M059J (cell line): ENCODE results near the gene ENO3. TPM values are rescaled to one million over a fixed set of nuclear protein-coding genes. Genes with fewer than 3 reads are reported as not detected.

Experiments used
- DNase-seq: peaks from one replicate; pipeline ENCODE4 v3.0.0-alpha.2; 2012; ENCODE audit warnings: low read depth
- total RNA-seq: library from RNA; depleted of rRNA; stranded (reverse); fragments of >200 nt; shearing (Covaris generic); gene quantifications from 2 replicates; pipeline ENCODE4 v1.2.3, GENCODE V29; 2014

The ENO3 gene
- total RNA-seq, 1 experiment from 2014 or later = 1.1 TPM

GRCh38 chr17:4936436-4936835 lies 14.5 kb upstream of the ENO3 start:
- DNase-seq = no peak

- DNase-seq = no peak
Measured at GRCh38 chr17:4937553-4937952, 13.4 kb upstream of the ENO3 start.

GRCh38 chr17:4938069-4938491 lies 12.8 kb upstream of the ENO3 start:
- no peak for DNase-seq

GRCh38 chr17:4938688-4939545 lies 12.0 kb upstream of the ENO3 start:
- no peak for DNase-seq

- no peak for DNase-seq
Measured at GRCh38 chr17:4939546-4939795, 11.4 kb upstream of the ENO3 start.

GRCh38 chr17:4939796-4940554 lies 10.9 kb upstream of the ENO3 start, which contains the start of the genes RNF167 and SLC25A11:
Gene RNF167, plus strand, starts transcription at chr17:4940268. Its CDS starts 642 bp downstream, at chr17:4940910.
Gene SLC25A11, minus strand, starts transcription at chr17:4940046. Its CDS starts 136 bp downstream, at chr17:4939910.
- DNase-seq = peak; percentile 99

GRCh38 chr17:4940555-4941318 lies 10.2 kb upstream of the ENO3 start:
- DNase-seq = peak; percentile 88

GRCh38 chr17:4941319-4941610 lies 9.7 kb upstream of the ENO3 start:
- no peak for DNase-seq

GRCh38 chr17:4942760-4943508 lies 8.0 kb upstream of the ENO3 start:
- DNase-seq = no peak

- no peak for DNase-seq
Measured at GRCh38 chr17:4944163-4944553, 6.8 kb upstream of the ENO3 start.

- no peak for DNase-seq
Measured at GRCh38 chr17:4944554-4945175, 6.3 kb upstream of the ENO3 start.

- peak; percentile 93 for DNase-seq
Measured at GRCh38 chr17:4945176-4945943, 5.6 kb upstream of the ENO3 start.

- no peak for DNase-seq
Measured at GRCh38 chr17:4945944-4946280, 5.0 kb upstream of the ENO3 start.

- DNase-seq = no peak
Measured at GRCh38 chr17:4946312-4946976, 4.5 kb upstream of the ENO3 start.

- no peak for DNase-seq
Measured at GRCh38 chr17:4947010-4947410, 3.9 kb upstream of the ENO3 start.

GRCh38 chr17:4947411-4948165 lies 3.3 kb upstream of the ENO3 start:
- peak; percentile 65 for DNase-seq

- DNase-seq = peak; percentile 82
Measured at GRCh38 chr17:4948166-4948930, 2.6 kb upstream of the ENO3 start, which contains the start of gene PFN1. Gene PFN1, minus strand, starts transcription at chr17:4948530. Its CDS starts 136 bp downstream, at chr17:4948394.

GRCh38 chr17:4948931-4949320 lies 2.0 kb upstream of the ENO3 start:
- peak; percentile 86 for DNase-seq
